ENCODE data around the gene GOLGA8B.

GOLGA8B gene

DNA sequence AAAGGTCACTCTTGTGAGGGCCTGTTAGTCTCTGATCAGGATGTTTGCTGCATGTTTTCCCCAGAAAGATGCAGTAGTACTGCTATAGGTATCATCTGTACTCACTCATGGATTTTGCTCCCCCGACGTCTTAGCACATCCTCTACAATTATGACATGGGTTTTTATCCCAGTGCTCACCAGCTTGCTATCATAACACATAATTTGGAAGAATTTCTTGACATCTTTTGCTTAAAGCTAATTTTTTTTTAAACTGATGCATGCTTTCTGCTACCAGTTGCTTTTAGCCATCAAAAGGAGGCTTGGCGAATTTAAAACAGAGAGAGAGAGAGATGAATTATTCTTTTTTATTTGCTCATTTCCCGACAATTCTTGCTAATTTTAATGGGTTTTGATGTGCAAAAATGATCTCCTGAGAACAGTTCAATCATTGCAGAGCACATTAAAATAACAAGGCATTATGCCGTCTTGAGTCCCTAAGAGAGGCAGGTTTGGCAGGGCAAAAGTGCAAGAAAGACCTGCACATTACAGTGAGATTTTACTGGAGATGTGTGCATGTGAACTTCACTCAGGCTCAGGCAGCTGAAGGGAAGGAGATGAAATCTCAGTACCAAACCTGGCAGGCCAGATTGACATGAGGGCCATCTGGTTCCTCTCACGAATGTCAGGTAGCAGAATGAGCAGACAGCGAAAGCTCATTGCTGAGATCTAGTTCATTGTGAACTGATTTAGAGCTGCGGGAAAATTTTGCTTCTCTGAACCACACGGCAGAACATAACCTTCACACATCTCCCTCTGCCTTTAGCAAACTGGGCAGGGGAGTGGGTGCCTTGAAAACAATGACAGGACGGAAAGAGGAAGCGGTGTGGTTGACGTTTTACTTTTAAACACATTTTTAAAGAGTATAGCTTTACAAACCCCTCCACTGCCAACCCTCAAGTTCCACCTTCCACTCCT, 25.9 kb upstream of the GOLGA8B start:
- H3K27ac ChIP-seq (ENCODE audit: low read depth, low read length) = no peak overlapping the region
- H3K36me3 ChIP-seq (ENCODE audit: control insufficient read depth, insufficient read depth, low read length) = no peaks in the 10 kb centered on the region
- H3K27me3 ChIP-seq (ENCODE audit: control insufficient read depth, insufficient read depth, low read length) = no peaks in the 10 kb centered on the region
- H3K4me3 ChIP-seq (ENCODE audit: low read length) = no peak overlapping the region
- no peak overlapping the region for H3K9ac ChIP-seq (ENCODE audit: low read length)
- H3K4me1 ChIP-seq (ENCODE audit: control insufficient read depth, insufficient read depth, low read length) = no peaks in the 10 kb centered on the region

DNA sequence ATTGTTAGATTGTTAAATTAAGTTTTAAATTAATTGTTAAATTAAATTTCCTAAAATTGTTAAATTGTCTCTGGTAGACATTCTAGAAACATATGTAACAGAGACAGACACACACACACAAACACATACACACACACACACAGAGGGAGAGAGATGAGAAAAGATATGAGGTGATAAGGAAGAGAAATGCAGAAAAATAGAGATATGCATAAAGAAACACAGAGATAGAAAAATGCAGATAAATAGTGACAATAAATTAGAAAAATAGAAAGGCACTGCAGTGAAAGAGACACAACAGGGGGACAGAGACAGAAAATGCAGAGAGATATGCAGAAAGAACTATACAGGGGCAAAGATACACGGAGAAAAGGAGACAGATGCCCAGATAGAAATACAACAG, 25.1 kb upstream of the GOLGA8B start:
- Histone ChIP-seq H3K27ac (ENCODE audit: low read depth, low read length) (no peak overlapping the region), H3K9ac (ENCODE audit: low read length) (no peak overlapping the region), H3K4me3 (ENCODE audit: low read length) (no peak overlapping the region), H3K36me3 (ENCODE audit: control insufficient read depth, insufficient read depth, low read length) (no peaks in the 10 kb centered on the region), H3K27me3 (ENCODE audit: control insufficient read depth, insufficient read depth, low read length) (no peaks in the 10 kb centered on the region), H3K4me1 (ENCODE audit: control insufficient read depth, insufficient read depth, low read length) (no peaks in the 10 kb centered on the region)

DNA sequence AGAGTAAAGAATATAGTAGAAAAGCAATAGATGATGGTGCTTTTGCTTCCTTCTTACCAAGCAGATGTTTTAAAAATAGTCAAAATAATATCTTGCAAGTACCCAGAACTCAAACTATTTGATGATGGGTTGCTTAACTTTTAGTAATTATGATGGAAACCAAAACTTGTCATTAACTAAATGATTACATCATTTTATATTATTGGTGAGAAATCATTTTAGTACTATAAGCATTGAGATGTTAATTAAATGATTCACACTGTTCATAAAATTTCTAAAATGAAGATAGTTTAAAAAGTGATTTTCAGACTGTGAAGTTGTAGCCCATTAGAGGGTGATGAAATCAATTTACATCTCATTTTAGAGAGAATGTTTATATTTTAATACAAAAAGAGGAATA, 24.4 kb upstream of the GOLGA8B start:
- no peak overlapping the region for H3K27ac ChIP-seq (ENCODE audit: low read depth, low read length)
- H3K4me1 ChIP-seq (ENCODE audit: control insufficient read depth, insufficient read depth, low read length) = no peaks in the 10 kb centered on the region
- no peak overlapping the region for H3K4me3 ChIP-seq (ENCODE audit: low read length)
- H3K36me3 ChIP-seq (ENCODE audit: control insufficient read depth, insufficient read depth, low read length) = no peaks in the 10 kb centered on the region
- no peaks in the 10 kb centered on the region for H3K27me3 ChIP-seq (ENCODE audit: control insufficient read depth, insufficient read depth, low read length)
- no peak overlapping the region for H3K9ac ChIP-seq (ENCODE audit: low read length)

DNA sequence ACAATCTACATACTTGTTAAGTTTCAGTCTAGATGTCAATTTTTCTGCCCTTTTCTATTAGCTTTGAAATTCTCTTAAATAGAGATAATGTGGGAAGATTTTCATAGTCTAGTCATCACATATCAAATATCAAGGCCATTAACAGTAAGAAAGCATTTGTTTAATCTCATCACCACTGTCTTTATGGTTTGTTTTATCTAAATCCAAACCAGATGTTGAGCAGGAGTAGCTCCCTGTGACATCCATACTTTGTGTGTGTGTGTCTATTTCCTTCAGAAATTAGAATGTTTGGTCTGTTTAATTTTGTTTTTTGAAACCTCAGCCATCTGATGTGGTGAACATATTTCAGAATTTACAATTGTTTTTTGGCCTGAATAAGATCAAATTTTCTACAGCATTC, 23.1 kb upstream of the GOLGA8B start:
- H3K4me1 ChIP-seq (ENCODE audit: control insufficient read depth, insufficient read depth, low read length) = no peaks in the 10 kb centered on the region
- no peak overlapping the region for H3K9ac ChIP-seq (ENCODE audit: low read length)
- no peak overlapping the region for H3K4me3 ChIP-seq (ENCODE audit: low read length)
- no peaks in the 10 kb centered on the region for H3K36me3 ChIP-seq (ENCODE audit: control insufficient read depth, insufficient read depth, low read length)
- H3K27me3 ChIP-seq (ENCODE audit: control insufficient read depth, insufficient read depth, low read length) = no peaks in the 10 kb centered on the region
- H3K27ac ChIP-seq (ENCODE audit: low read depth, low read length) = no peak overlapping the region

DNA sequence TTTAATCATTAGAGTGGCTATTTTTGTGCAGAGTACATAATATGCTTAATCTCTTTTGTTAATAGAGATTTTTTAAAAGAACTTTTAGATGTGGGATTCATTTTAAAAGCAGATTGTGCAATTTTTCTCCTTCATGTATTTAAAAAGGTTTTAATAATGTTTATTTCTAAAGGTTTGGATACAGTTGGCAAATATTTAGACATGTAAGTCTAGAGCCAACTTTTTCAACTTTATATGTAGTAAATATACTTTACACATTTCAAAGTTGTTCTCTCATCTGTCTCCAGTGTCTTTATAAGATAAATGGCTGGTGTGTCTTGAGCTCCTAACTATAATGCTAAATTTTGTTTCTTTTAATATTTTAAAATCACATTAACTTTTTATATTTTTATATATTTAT, 22.7 kb upstream of the GOLGA8B start:
- Histone ChIP-seq H3K27me3 (ENCODE audit: control insufficient read depth, insufficient read depth, low read length) (no peaks in the 10 kb centered on the region), H3K9ac (ENCODE audit: low read length) (no peak overlapping the region), H3K4me1 (ENCODE audit: control insufficient read depth, insufficient read depth, low read length) (no peaks in the 10 kb centered on the region), H3K27ac (ENCODE audit: low read depth, low read length) (no peak overlapping the region), H3K4me3 (ENCODE audit: low read length) (no peak overlapping the region), H3K36me3 (ENCODE audit: control insufficient read depth, insufficient read depth, low read length) (no peaks in the 10 kb centered on the region)

DNA sequence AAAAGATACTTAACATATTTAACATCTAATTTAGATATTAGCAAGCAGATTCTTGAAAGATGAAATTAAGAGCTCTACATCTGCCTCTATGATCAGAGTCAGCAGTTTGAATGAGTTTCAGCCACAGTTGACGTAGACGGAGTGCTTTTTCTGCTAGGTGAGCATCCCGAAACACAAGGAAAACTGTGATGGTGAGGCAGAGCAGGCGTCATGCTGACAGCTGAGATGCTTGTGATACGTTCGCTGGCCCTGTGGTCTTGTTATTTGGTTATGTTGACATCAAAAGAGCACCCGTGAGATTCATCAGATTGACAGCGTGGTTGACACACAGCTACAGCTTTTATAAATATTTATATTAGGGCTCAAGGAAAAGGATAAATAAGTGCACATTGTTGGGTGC, 19.6 kb upstream of the GOLGA8B start:
- H3K36me3 ChIP-seq (ENCODE audit: control insufficient read depth, insufficient read depth, low read length) = no peaks in the 10 kb centered on the region
- no peaks in the 10 kb centered on the region for H3K4me1 ChIP-seq (ENCODE audit: control insufficient read depth, insufficient read depth, low read length)
- H3K27ac ChIP-seq (ENCODE audit: low read depth, low read length) = no peak overlapping the region
- H3K4me3 ChIP-seq (ENCODE audit: low read length) = no peak overlapping the region
- no peak overlapping the region for H3K9ac ChIP-seq (ENCODE audit: low read length)
- H3K27me3 ChIP-seq (ENCODE audit: control insufficient read depth, insufficient read depth, low read length) = no peaks in the 10 kb centered on the region

DNA sequence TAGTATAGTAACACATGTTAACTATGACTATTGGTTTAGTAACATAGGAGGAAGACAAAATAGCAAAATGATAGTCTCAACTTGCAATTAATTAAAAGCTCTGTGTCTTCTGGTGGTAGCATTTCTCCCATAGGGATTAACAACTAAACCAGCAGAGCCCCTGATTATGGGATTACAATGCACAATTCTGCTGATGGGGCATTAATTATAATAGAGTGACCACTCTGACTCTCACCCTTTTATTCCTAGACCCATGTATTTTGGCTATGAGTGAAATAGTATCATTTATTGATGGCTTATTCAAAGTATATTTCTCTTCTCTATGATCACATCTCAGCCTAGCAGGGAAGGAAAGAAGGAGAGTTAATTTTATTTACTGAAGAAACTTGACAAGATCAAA, 17.5 kb upstream of the GOLGA8B start:
- Histone ChIP-seq H3K4me1 (ENCODE audit: control insufficient read depth, insufficient read depth, low read length) (no peaks in the 10 kb centered on the region), H3K27me3 (ENCODE audit: control insufficient read depth, insufficient read depth, low read length) (no peaks in the 10 kb centered on the region), H3K36me3 (ENCODE audit: control insufficient read depth, insufficient read depth, low read length) (no peaks in the 10 kb centered on the region), H3K27ac (ENCODE audit: low read depth, low read length) (no peak overlapping the region), H3K4me3 (ENCODE audit: low read length) (no peak overlapping the region), H3K9ac (ENCODE audit: low read length) (no peak overlapping the region)

DNA sequence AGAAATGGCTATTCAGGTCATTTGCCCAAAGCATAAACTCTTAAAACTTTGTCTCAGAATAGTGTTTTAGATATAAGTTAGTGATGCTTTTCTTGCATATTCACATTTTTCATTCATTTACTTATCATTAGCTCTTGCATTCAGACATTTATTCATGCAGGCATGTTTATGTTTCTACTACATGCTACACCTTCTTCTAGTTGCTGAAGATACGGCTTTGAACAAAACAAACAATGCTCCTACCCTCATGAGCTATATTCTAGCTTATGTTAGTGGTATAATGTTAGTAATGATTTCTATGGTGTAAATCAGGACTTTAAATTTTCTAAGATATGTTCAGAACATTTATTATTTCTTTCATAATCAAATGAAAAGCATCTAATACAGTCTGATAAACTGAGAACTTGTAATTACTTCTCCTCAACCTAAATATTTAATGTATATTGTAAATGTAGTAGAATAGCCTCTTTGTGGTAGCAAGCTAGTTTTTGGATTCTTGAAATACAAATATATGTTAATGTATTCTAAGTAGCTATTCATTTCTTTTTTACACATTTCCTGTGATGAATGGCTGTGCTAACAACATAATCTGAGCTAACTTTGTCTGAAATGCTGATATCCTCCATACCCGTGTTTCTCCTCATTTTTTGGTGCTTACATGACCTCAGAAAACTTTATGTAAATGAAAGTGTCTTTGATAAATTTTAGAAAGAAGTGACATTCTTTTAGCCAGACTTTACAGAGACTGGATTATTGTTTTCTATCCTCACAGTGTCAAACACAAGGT, 15.5 kb upstream of the GOLGA8B start:
- H3K27me3 ChIP-seq (ENCODE audit: control insufficient read depth, insufficient read depth, low read length) = no peaks in the 10 kb centered on the region
- H3K36me3 ChIP-seq (ENCODE audit: control insufficient read depth, insufficient read depth, low read length) = no peaks in the 10 kb centered on the region
- H3K4me1 ChIP-seq (ENCODE audit: control insufficient read depth, insufficient read depth, low read length) = no peaks in the 10 kb centered on the region
- H3K4me3 ChIP-seq (ENCODE audit: low read length) = no peak overlapping the region
- no peak overlapping the region for H3K9ac ChIP-seq (ENCODE audit: low read length)
- H3K27ac ChIP-seq (ENCODE audit: low read depth, low read length) = no peak overlapping the region

DNA sequence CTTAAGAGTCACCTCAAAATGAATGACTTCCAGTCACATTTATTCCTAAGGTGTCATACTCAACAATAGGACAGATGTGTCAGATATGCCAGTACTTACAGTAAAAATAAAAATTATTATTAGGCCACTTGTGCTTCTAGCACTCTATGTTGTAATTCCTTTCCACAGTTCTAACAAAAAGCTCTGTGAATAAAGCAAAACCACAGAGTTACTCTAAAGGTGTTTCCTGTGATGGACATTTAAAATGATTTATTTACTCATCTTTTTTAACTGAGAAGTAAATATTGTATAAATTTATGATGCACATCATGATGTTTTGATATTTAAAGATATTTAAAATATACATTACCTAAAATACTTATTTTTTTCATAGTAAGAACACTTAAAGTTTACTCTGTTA, 13.9 kb upstream of the GOLGA8B start:
- Histone ChIP-seq H3K36me3 (ENCODE audit: control insufficient read depth, insufficient read depth, low read length) (no peaks in the 10 kb centered on the region), H3K27me3 (ENCODE audit: control insufficient read depth, insufficient read depth, low read length) (no peaks in the 10 kb centered on the region), H3K27ac (ENCODE audit: low read depth, low read length) (no peak overlapping the region), H3K4me3 (ENCODE audit: low read length) (no peak overlapping the region), H3K4me1 (ENCODE audit: control insufficient read depth, insufficient read depth, low read length) (no peaks in the 10 kb centered on the region), H3K9ac (ENCODE audit: low read length) (no peak overlapping the region)

DNA sequence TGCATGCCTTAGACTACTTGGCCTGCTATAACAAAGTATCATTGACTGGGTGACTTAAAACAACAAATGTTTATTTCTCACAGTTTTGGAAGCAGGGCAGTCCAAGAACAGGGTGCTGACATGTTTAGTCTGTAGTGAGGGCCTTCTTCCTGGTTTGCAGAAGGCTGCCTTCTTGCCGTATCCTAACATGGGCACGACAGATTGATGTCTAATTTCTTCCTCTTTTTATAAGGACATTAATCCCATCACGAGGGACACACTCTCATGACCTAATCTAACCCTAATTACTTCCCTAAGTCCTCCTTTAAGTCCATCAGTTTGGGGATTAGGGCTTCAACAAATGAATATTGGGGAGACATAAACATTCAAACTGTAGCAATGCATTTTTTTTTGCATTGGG, 10.9 kb upstream of the GOLGA8B start:
- no peaks in the 10 kb centered on the region for H3K27me3 ChIP-seq (ENCODE audit: control insufficient read depth, insufficient read depth, low read length)
- no peak overlapping the region for H3K9ac ChIP-seq (ENCODE audit: low read length)
- H3K36me3 ChIP-seq (ENCODE audit: control insufficient read depth, insufficient read depth, low read length) = no peaks in the 10 kb centered on the region
- no peaks in the 10 kb centered on the region for H3K4me1 ChIP-seq (ENCODE audit: control insufficient read depth, insufficient read depth, low read length)
- no peak overlapping the region for H3K27ac ChIP-seq (ENCODE audit: low read depth, low read length)
- no peak overlapping the region for H3K4me3 ChIP-seq (ENCODE audit: low read length)

DNA sequence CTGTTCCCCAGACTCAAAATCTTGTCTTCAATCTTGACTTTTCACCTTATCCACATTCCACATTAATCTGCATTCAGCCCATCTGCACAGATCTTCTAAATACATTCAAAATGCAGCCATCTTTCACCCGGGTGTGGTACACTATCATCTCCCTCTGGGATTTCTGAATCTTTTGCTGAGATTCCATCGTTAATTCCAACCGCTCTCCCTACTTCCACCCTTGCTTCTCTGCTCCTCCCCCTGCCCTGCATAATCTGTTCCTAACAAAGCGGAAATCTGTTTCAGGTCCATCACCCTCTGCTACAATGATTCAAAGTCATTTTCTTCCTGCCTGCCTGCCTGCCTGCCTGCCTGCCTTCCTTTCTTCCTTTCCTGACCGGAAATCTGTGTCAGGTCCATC, 7.9 kb upstream of the GOLGA8B start:
- H3K27me3 ChIP-seq (ENCODE audit: control insufficient read depth, insufficient read depth, low read length) = no peaks in the 10 kb centered on the region
- H3K36me3 ChIP-seq (ENCODE audit: control insufficient read depth, insufficient read depth, low read length) = no peaks in the 10 kb centered on the region
- H3K9ac ChIP-seq (ENCODE audit: low read length) = no peak overlapping the region
- no peaks in the 10 kb centered on the region for H3K4me1 ChIP-seq (ENCODE audit: control insufficient read depth, insufficient read depth, low read length)
- H3K27ac ChIP-seq (ENCODE audit: low read depth, low read length) = no peak overlapping the region
- no peak overlapping the region for H3K4me3 ChIP-seq (ENCODE audit: low read length)

DNA sequence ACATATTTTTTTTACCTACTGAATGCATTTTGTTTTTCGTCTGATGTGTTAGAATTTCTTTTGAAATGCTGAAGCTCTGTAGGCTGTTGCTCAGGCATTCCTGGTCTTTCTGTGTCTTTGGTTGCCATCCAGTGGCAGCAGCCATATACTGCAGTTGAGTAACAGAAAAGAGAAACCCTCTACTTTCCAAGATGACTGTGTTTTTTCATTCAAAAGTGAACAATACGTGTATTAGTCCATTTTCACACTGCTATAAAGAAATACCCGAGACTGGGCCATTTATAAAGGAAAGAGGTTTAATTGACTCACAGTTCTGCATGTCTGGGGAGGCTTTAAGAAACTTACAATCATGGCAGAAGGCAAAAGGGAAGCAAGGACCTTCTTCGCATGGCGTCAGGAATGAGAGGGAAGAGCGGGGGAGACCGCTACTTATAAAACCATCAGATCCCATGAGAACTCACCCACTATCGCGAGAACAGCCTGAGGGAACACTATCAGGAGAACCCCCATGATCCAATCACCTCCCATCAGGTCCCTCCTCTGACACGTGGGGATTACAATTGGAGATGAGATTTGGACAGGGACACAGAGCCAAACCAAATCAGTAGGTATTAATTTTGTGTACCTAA, 4.7 kb upstream of the GOLGA8B start:
- Histone ChIP-seq H3K27me3 (ENCODE audit: control insufficient read depth, insufficient read depth, low read length) (peaks cover 3% of the 10 kb centered on the region), H3K4me1 (ENCODE audit: control insufficient read depth, insufficient read depth, low read length) (no peaks in the 10 kb centered on the region), H3K36me3 (ENCODE audit: control insufficient read depth, insufficient read depth, low read length) (no peaks in the 10 kb centered on the region), H3K9ac (ENCODE audit: low read length) (no peak overlapping the region), H3K27ac (ENCODE audit: low read depth, low read length) (no peak overlapping the region), H3K4me3 (ENCODE audit: low read length) (peak overlapping the region; percentile 30)

Data from rectal smooth muscle tissue (tissue), 1 donor.